Gastrocnemius medialis (tissue), 4 donors: ENCODE data around the gene GASK1A.

Source experiments
- CTCF ChIP-seq, 5 experiments: fragments of 450-650 bp in 3 of 5; fragments of 200-600 bp in 2 of 5; sonication (generic) in 2 of 5; IDR thresholded peaks in 4 of 5; conservative IDR thresholded peaks in 1 of 5; 1 replicate in 4 of 5; 2 replicates in 1 of 5; pipeline ENCODE4 v1.5.1; 2016 to 2019; ENCODE audit warnings: antibody characterized with exemption in 5 of 5, mild to moderate bottlenecking in 3 of 5, moderate library complexity in 3 of 5
- POLR2A ChIP-seq, 2 donors: fragments of 450-650 bp; IDR thresholded peaks; one replicate each; pipeline ENCODE4 v1.6.1; 2017; ENCODE audit warnings: antibody characterized with exemption in 2 of 2, mild to moderate bottlenecking in 2 of 2, moderate library complexity in 2 of 2

- TF ChIP-seq CTCF (IDR thresholded peaks at IDR 0.05 in 4 of 5, conservative IDR thresholded peaks at IDR 0.05 in 1 of 5): no peak
- TF ChIP-seq POLR2A (IDR thresholded peaks at IDR 0.05): no peak
These were observed 123.8 kb downstream of the GASK1A start for GRCh38 chr3:43102773-43103480.
